Panc1 (cell line): ENCODE data around the gene TTLL4. TPM values are rescaled to one million over a fixed set of nuclear protein-coding genes. Genes with fewer than 3 reads are reported as not detected.

Source experiments
- ATAC-seq: fragments of 200-7000 bp; cut with Tn5 transposase; 2 replicates; pipeline ENCODE4 v1.9.1; 2020; ENCODE audit warnings: mild to moderate bottlenecking, moderate library complexity
- BruUV-seq: library from RNA; stranded (reverse); fragments of 400-500 nt; replicated peaks from 2 replicates; lab custom pipeline; 2021; lab: Mats Ljungman, UMichigan
- CTCF ChIA-PET: fragments of 300-600 bp; sonication (Branson Sonifier 250); formaldehyde crosslinking; loops from one replicate; lab custom pipeline; 2022; ENCODE audit warnings: antibody characterized with exemption; lab: Charles Lee
- POLR2A ChIA-PET: fragments of 300-600 bp; sonication (Branson Sonifier 250); formaldehyde crosslinking; loops from one replicate; lab custom pipeline; 2022; ENCODE audit warnings: antibody characterized with exemption; lab: Charles Lee
- DNase-seq: peaks from one replicate; pipeline ENCODE4 v3.0.0-alpha.2; 2010; ENCODE audit warnings: low read depth, low spot score
- H3K27ac ChIP-seq: 2 replicates; pipeline ENCODE4 v1.5.1; 2011; ENCODE audit warnings: mild to moderate bottlenecking, low read length, inconsistent platforms
- H3K27me3 ChIP-seq: fragments of 200-500 bp; sonication (Bioruptor generic); 2 replicates; pipeline ENCODE4 v1.6.0; 2014; ENCODE audit warnings: low read length, inconsistent platforms; ENCODE audit not compliant: control insufficient read depth, insufficient read depth
- H3K36me3 ChIP-seq: fragments of 200-500 bp; sonication (Bioruptor generic); 2 replicates; pipeline ENCODE4 v1.5.1; 2014; ENCODE audit warnings: inconsistent platforms, mild to moderate bottlenecking, low read length, moderate library complexity; ENCODE audit not compliant: control insufficient read depth, insufficient read depth
- H3K4me1 ChIP-seq: 2 replicates; pipeline ENCODE4 v1.5.1; 2011; ENCODE audit warnings: inconsistent platforms, mild to moderate bottlenecking, low read length, moderate library complexity; ENCODE audit not compliant: control insufficient read depth, insufficient read depth
- H3K4me3 ChIP-seq, 2 experiments: 2 replicates each; pipeline ENCODE4 v1.5.1; 2011 to 2012; ENCODE audit warnings: low read depth in 2 of 2, low read length in 2 of 2, mild to moderate bottlenecking in 2 of 2, inconsistent platforms in 1 of 2, moderate library complexity in 1 of 2
- H3K9me3 ChIP-seq: fragments of 200-500 bp; sonication (Bioruptor generic); 2 replicates; pipeline ENCODE4 v1.5.1; 2014; ENCODE audit warnings: low read depth, mild to moderate bottlenecking, inconsistent platforms, low read length, moderate library complexity; ENCODE audit not compliant: control insufficient read depth, insufficient read depth
- CTCF ChIP-seq: fragments of 450-650 bp; IDR thresholded peaks from 2 replicates; pipeline ENCODE4 v1.5.1; 2017; ENCODE audit warnings: mild to moderate bottlenecking
- POLR2AphosphoS5 ChIP-seq: IDR thresholded peaks from 2 replicates; pipeline ENCODE4 v1.6.1; 2012; ENCODE audit warnings: mild to moderate bottlenecking, low read depth, low read length, moderate library complexity
- REST ChIP-seq, 2 experiments: IDR thresholded peaks; 2 replicates each; pipeline ENCODE4 v1.6.1; 2011 to 2012; ENCODE audit warnings: low read depth in 2 of 2, control low read depth in 1 of 2, low read length in 1 of 2, mild to moderate bottlenecking in 1 of 2, moderate library complexity in 1 of 2; ENCODE audit not compliant: insufficient read depth in 1 of 2
- SIN3A ChIP-seq: IDR thresholded peaks from 2 replicates; pipeline ENCODE4 v1.6.1; 2012; ENCODE audit warnings: low read depth, mild to moderate bottlenecking, low read length, moderate library complexity, borderline replicate concordance; ENCODE audit not compliant: insufficient read depth
- TCF7L2 ChIP-seq: IDR thresholded peaks from 2 replicates; pipeline ENCODE4 v1.6.1; 2011; ENCODE audit warnings: mild to moderate bottlenecking, low read depth, low read length, inconsistent platforms
- in situ Hi-C: cut with HindIII; loops from 2 replicates; pipeline ENCODE4 v1.10.0; 2016; ENCODE audit warnings: low sequenced_read_pairs, low pct_unique_long_range_greater_than_20kb
- intact Hi-C: fragments of 100-400 bp; cut with micrococcal nuclease; formaldehyde crosslinking; loops from one replicate; pipeline ENCODE4 v1.10.0; 2022; ENCODE audit not compliant: unreplicated experiment
- total RNA-seq: library from RNA; stranded (reverse); gene quantifications from one replicate; pipeline ENCODE4 v1.2.1, GENCODE V29; 2021; ENCODE audit not compliant: unreplicated experiment

The TTLL4 gene
- total RNA-seq, 1 experiment from 2014 or later, result 45.6 TPM

- TF ChIP-seq POLR2AphosphoS5 (no peak), SIN3A (no peak), REST (IDR thresholded peaks at IDR 0.05; ENCODE audit: insufficient read depth in 1 of 2, low read depth in 2 of 2, low read length in 1 of 2) (no peak), CTCF (no peak), TCF7L2 (no peak)
- no peaks in the 10 kb centered on the region; the same call in 1 of the 2 replicates for H3K36me3 ChIP-seq
- POLR2A ChIA-PET, result no interaction called here
- BruUV-seq, result no TSS peak
- no peak overlapping the region for H3K4me3 ChIP-seq
- no peak overlapping the region for H3K27ac ChIP-seq
- DNase-seq (no peak), ATAC-seq (no peak)
- CTCF ChIA-PET, result no interaction called here
- H3K4me1 ChIP-seq, result peaks cover 29% of the 10 kb centered on the region
- no peaks in the 10 kb centered on the region for H3K9me3 ChIP-seq
- intact Hi-C loops (no loop called here), in situ Hi-C loops (no loop called here)
- no peaks in the 10 kb centered on the region for H3K27me3 ChIP-seq
These were observed 8.8 kb downstream of the TTLL4 start for GRCh38 chr2:218719457-218719856.

- in situ Hi-C loops, result no loop called here
- no peak for ATAC-seq
- CTCF ChIA-PET, result no interaction called here
These were observed 9.7 kb downstream of the TTLL4 start for GRCh38 chr2:218720048-218721041.

More at GRCh38 chr2:218720048-218721041, 9.7 kb downstream of the TTLL4 start:
- no peak for DNase-seq
- Histone ChIP-seq H3K36me3 (no peaks in the 10 kb centered on the region; the same call in 1 of the 2 replicates), H3K9me3 (no peaks in the 10 kb centered on the region), H3K27me3 (no peaks in the 10 kb centered on the region), H3K27ac (no peak overlapping the region), H3K4me3 (no peak overlapping the region), H3K4me1 (peaks cover 29% of the 10 kb centered on the region)
- intact Hi-C loops, result no loop called here
- no peak for TF ChIP-seq TCF7L2
- no peak for TF ChIP-seq POLR2AphosphoS5
- no peak for TF ChIP-seq SIN3A
- no peak for TF ChIP-seq CTCF
- TF ChIP-seq REST (IDR thresholded peaks at IDR 0.05; ENCODE audit: insufficient read depth in 1 of 2, low read depth in 2 of 2, low read length in 1 of 2), result no peak
- POLR2A ChIA-PET, result no interaction called here
- no TSS peak for BruUV-seq
